Naive thymus-derived CD4-positive, alpha-beta T cell (primary cell): ENCODE data around the gene TTC13. TPM values are rescaled to one million over a fixed set of nuclear protein-coding genes. Genes with fewer than 3 reads are reported as not detected.

Source experiments
- ATAC-seq: fragments of 150-1000 bp; cut with Tn5 transposase; 2 replicates; pipeline ENCODE4 v1.10.0; 2021; ENCODE audit warnings: mild to moderate bottlenecking, moderate library complexity
- CTCF ChIA-PET: fragments of 350-600 bp; sonication (Branson Sonifier 250); formaldehyde crosslinking; loops from one replicate; lab custom pipeline; 2021; ENCODE audit warnings: antibody characterized with exemption; lab: Charles Lee
- POLR2A ChIA-PET: fragments of 350-600 bp; sonication (Branson Sonifier 250); formaldehyde crosslinking; loops from one replicate; lab custom pipeline; 2021; ENCODE audit warnings: antibody characterized with exemption, inconsistent platforms; lab: Charles Lee
- DNase-seq, 9 donors: peaks; one replicate each; pipeline versions ENCODE4 v3.0.0 to v3.0.0-alpha.2; 2020 to 2022; ENCODE audit warnings: mixed read lengths in 1 of 9
- H3K27ac ChIP-seq: one replicate; pipeline ENCODE4 v1.7.0; 2013; ENCODE audit warnings: mild to moderate bottlenecking, low read depth, low read length, moderate library complexity
- H3K27me3 ChIP-seq, 2 donors: one replicate each; pipeline ENCODE4 v1.7.0; 2013; ENCODE audit warnings: low read length in 2 of 2, mild to moderate bottlenecking in 2 of 2, moderate library complexity in 2 of 2; ENCODE audit not compliant: control insufficient read depth in 2 of 2, insufficient read depth in 2 of 2
- H3K36me3 ChIP-seq, 3 experiments: 1 replicate in 2 of 3; 2 replicates in 1 of 3; pipeline ENCODE4 v1.7.0; 2013; ENCODE audit warnings: low read length in 3 of 3, mild to moderate bottlenecking in 3 of 3, moderate library complexity in 1 of 3; ENCODE audit not compliant: insufficient read depth in 3 of 3, control insufficient read depth in 2 of 3
- H3K4me1 ChIP-seq, 2 donors: one replicate each; pipeline ENCODE4 v1.7.0; 2013; ENCODE audit warnings: low read length in 2 of 2, mild to moderate bottlenecking in 2 of 2, moderate library complexity in 1 of 2; ENCODE audit not compliant: control insufficient read depth in 2 of 2, insufficient read depth in 2 of 2
- H3K4me3 ChIP-seq: 2 replicates; pipeline ENCODE4 v1.7.0; 2013; ENCODE audit warnings: mild to moderate bottlenecking, low read length
- H3K9me3 ChIP-seq, 3 experiments: 1 replicate in 2 of 3; 2 replicates in 1 of 3; pipeline ENCODE4 v1.7.0; 2013; ENCODE audit warnings: low read length in 3 of 3; ENCODE audit not compliant: control insufficient read depth in 2 of 3
- H3K27ac Mint-ChIP-seq, 9 donors: one replicate each; pipeline ENCODE4 v1.8.0; 2020 to 2022; ENCODE audit warnings: mixed read lengths in 9 of 9, mild to moderate bottlenecking in 8 of 9, moderate library complexity in 5 of 9, inconsistent platforms in 2 of 9
- H3K27me3 Mint-ChIP-seq, 5 donors: one replicate each; pipeline ENCODE4 v1.8.0; 2021 to 2022; ENCODE audit warnings: mixed read lengths in 5 of 5, mild to moderate bottlenecking in 1 of 5
- H3K36me3 Mint-ChIP-seq, 5 donors: one replicate each; pipeline ENCODE4 v1.8.0; 2020 to 2022; ENCODE audit warnings: mixed read lengths in 5 of 5, mild to moderate bottlenecking in 3 of 5, inconsistent platforms in 1 of 5
- H3K4me1 Mint-ChIP-seq, 7 donors: one replicate each; pipeline ENCODE4 v1.8.0; 2020 to 2022; ENCODE audit warnings: mixed read lengths in 7 of 7, mild to moderate bottlenecking in 3 of 7, inconsistent platforms in 1 of 7
- H3K4me3 Mint-ChIP-seq, 10 donors: one replicate each; pipeline ENCODE4 v1.8.0; 2020 to 2022; ENCODE audit warnings: mild to moderate bottlenecking in 10 of 10, mixed read lengths in 10 of 10, moderate library complexity in 6 of 10, inconsistent platforms in 2 of 10
- H3K9me3 Mint-ChIP-seq, 11 donors: one replicate each; pipeline ENCODE4 v1.8.0; 2020 to 2022; ENCODE audit warnings: mixed read lengths in 11 of 11, mild to moderate bottlenecking in 4 of 11, inconsistent platforms in 1 of 11, moderate library complexity in 1 of 11
- intact Hi-C, 2 donors: fragments of 100-400 bp; cut with micrococcal nuclease; formaldehyde crosslinking; loops; one replicate each; pipeline ENCODE4 v1.15.1; 2023
- polyA plus RNA-seq, 2 donors: library from polyadenylated mRNA; unstranded; fragments of 300-500 nt; fragmentation: Illumina TruSeq; gene quantifications; one replicate each; pipeline ENCODE4 v1.2.3, GENCODE V29; 2021
- total RNA-seq, 6 experiments: library from RNA in 5 of 6; stranded (reverse) in 5 of 6; gene quantifications; 1 replicate in 5 of 6; 2 replicates in 1 of 6; pipeline ENCODE4 v1.2.3 and lab custom pipeline; 2021 to 2026

TTC13 gene
- total and polyA plus RNA-seq, 7 experiments from 2014 or later = 9.9 to 54.6 (median 33.8) TPM

DNA sequence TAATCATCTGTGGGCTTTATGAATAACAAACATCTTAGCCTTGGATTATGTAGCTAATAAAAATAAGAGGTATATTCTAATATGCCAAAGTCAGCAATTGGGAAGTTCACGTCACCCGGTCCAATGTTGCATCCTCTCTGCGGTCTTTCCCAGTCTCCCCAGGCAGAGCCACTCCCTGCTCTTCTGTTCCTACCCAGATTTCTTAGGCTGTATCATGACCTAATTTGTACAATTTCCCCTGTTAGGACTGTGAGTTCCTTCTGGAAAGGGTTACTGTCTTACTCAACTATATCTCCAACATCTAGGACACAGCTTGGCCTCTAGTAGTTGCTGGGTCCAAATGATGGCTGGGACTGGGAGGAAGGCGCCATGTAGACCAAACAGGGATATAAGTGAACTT lies 80.5 kb downstream of the TTC13 start:
- no peaks in the 10 kb centered on the region for H3K9me3 ChIP-seq
- Mint-ChIP-seq H3K4me3 (no peak overlapping the region), H3K36me3 (peaks cover 0 to 15% (median under 1%) of the 10 kb centered on the region in 5 donors), H3K27me3 (peaks cover 0 to 2% (median 0%) of the 10 kb centered on the region in 5 donors), H3K4me1 (no peaks in the 10 kb centered on the region), H3K9me3 (no peaks in the 10 kb centered on the region), H3K27ac (peak overlapping the region in 2 of 9 donors; percentile 55 to 68)
- CTCF ChIA-PET = no interaction called here
- no peak for ATAC-seq
- intact Hi-C loops = no loop called here
- POLR2A ChIA-PET = no interaction called here
- no peaks in the 10 kb centered on the region for H3K27me3 ChIP-seq
- H3K36me3 ChIP-seq = peaks cover 0 to under 1% (median 0%) of the 10 kb centered on the region in 3 experiments
- no peak for DNase-seq
- no peaks in the 10 kb centered on the region for H3K4me1 ChIP-seq
- no peak overlapping the region for H3K27ac ChIP-seq
- H3K4me3 ChIP-seq = no peak overlapping the region

DNA sequence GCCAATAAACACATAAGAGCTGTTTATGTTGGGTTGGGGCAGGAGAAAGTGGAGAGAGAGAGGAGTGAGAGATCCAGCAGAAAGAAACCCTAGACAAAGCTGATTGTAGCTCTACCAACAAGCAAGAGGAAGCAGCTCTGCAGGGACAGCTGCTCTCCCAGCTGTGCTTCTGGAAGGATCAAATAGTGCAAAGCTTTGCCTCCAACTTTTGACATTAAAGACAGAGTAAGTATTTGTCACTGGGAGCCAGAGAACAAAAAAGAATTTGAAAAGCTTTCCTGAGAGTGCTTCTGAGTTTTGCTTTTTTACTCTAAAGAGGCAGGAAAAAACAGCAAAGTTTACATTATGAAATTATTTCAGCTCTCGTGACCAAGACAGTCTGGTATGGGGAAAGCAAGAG lies 81.9 kb downstream of the TTC13 start:
- Histone ChIP-seq H3K4me1 (no peaks in the 10 kb centered on the region), H3K4me3 (no peak overlapping the region), H3K36me3 (no peaks in the 10 kb centered on the region), H3K9me3 (no peaks in the 10 kb centered on the region), H3K27me3 (no peaks in the 10 kb centered on the region), H3K27ac (no peak overlapping the region)
- POLR2A ChIA-PET = no interaction called here
- Mint-ChIP-seq H3K27ac (no peak overlapping the region), H3K9me3 (no peaks in the 10 kb centered on the region), H3K4me3 (no peak overlapping the region), H3K36me3 (peaks cover 0 to 8% (median 0%) of the 10 kb centered on the region in 5 donors), H3K4me1 (no peaks in the 10 kb centered on the region), H3K27me3 (peaks cover 0 to 7% (median 0%) of the 10 kb centered on the region in 5 donors)
- ATAC-seq = no peak
- DNase-seq = no peak
- intact Hi-C loops = no loop called here
- CTCF ChIA-PET = no interaction called here

GRCh38 chr1:230895452-230895851 lies 83.2 kb downstream of the TTC13 start:
- H3K4me3 ChIP-seq = no peak overlapping the region
- DNase-seq = no peak
- CTCF ChIA-PET = no interaction called here

DNA sequence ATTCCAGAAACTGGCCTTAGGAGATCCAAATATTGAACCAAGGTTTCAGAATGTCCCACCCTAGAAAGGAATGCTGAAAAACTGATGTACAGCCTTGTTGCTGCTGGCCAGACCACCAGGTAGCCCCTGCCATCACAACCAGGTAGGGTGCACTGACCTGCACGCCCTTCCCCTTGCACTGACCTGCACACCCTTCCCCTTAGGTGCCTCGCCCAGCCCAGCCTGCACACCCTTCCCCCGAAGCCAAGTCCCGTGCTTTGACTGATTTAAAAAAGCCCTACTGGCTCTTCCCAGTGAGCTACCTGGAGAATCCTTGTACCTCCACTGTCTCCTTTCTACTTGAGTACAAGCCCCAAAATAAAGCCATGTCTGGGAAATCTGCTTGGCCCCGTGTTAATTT lies 84.0 kb downstream of the TTC13 start:
- Histone ChIP-seq H3K9me3 (no peaks in the 10 kb centered on the region), H3K4me1 (no peaks in the 10 kb centered on the region), H3K27ac (no peak overlapping the region), H3K36me3 (no peaks in the 10 kb centered on the region), H3K4me3 (no peak overlapping the region), H3K27me3 (no peaks in the 10 kb centered on the region)
- no peaks in the 10 kb centered on the region for H3K36me3 Mint-ChIP-seq
- CTCF ChIA-PET = interaction anchor here (0.9 kb wide), 1 partner anchor 91 kb away, joined by 7 read pairs; no protein-coding TSS in a partner anchor
- H3K27me3 Mint-ChIP-seq = peaks cover 0 to 8% (median 0%) of the 10 kb centered on the region in 5 donors
- H3K27ac Mint-ChIP-seq = no peak overlapping the region
- H3K9me3 Mint-ChIP-seq = no peaks in the 10 kb centered on the region
- POLR2A ChIA-PET = no interaction called here
- no peak overlapping the region for H3K4me3 Mint-ChIP-seq
- H3K4me1 Mint-ChIP-seq = no peaks in the 10 kb centered on the region
- no peak for ATAC-seq
- intact Hi-C loops = no loop called here
- no peak for DNase-seq

More at GRCh38 chr1:230895452-230895851, 83.2 kb downstream of the TTC13 start:
- Mint-ChIP-seq H3K9me3 (no peaks in the 10 kb centered on the region), H3K4me3 (no peak overlapping the region), H3K4me1 (no peaks in the 10 kb centered on the region), H3K27me3 (peaks cover 0 to 8% (median 0%) of the 10 kb centered on the region in 5 donors), H3K27ac (no peak overlapping the region), H3K36me3 (no peaks in the 10 kb centered on the region)
- Histone ChIP-seq H3K9me3 (no peaks in the 10 kb centered on the region), H3K36me3 (no peaks in the 10 kb centered on the region), H3K27ac (no peak overlapping the region), H3K4me1 (no peaks in the 10 kb centered on the region), H3K27me3 (no peaks in the 10 kb centered on the region)
- intact Hi-C loops = no loop called here
- no peak for ATAC-seq
- POLR2A ChIA-PET = no interaction called here

DNA sequence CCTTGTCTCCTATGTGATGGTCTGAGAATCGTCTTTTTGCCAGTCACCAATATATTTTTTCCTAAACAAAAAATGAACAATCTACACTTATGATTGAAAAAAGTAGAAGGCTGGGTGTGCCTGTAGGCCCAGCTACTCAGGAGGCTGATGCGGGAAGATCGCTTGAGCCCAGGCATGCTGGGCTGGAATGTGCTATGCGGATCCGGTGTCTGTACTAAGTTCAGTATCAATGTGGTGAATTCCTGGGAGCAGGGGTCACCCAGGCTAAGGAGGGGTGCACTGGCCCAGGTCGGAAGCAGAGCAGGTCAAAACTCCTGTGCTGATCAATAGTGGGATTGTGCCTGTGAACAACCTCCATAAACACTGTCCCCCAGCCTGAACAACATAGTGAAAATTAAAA lies 84.6 kb downstream of the TTC13 start:
- Histone ChIP-seq H3K27me3 (no peaks in the 10 kb centered on the region), H3K36me3 (no peaks in the 10 kb centered on the region), H3K27ac (no peak overlapping the region), H3K4me3 (no peak overlapping the region), H3K4me1 (no peaks in the 10 kb centered on the region), H3K9me3 (no peaks in the 10 kb centered on the region)
- no peaks in the 10 kb centered on the region for H3K4me1 Mint-ChIP-seq
- H3K27me3 Mint-ChIP-seq = peaks cover 0 to 8% (median 2%) of the 10 kb centered on the region in 5 donors
- ATAC-seq (no peak), DNase-seq (no peak)
- no peak overlapping the region for H3K27ac Mint-ChIP-seq
- POLR2A ChIA-PET = no interaction called here
- intact Hi-C loops = no loop called here
- peaks cover 0 to 2% (median 0%) of the 10 kb centered on the region in 5 donors for H3K36me3 Mint-ChIP-seq
- CTCF ChIA-PET = no interaction called here
- H3K4me3 Mint-ChIP-seq = no peak overlapping the region
- H3K9me3 Mint-ChIP-seq = no peaks in the 10 kb centered on the region

DNA sequence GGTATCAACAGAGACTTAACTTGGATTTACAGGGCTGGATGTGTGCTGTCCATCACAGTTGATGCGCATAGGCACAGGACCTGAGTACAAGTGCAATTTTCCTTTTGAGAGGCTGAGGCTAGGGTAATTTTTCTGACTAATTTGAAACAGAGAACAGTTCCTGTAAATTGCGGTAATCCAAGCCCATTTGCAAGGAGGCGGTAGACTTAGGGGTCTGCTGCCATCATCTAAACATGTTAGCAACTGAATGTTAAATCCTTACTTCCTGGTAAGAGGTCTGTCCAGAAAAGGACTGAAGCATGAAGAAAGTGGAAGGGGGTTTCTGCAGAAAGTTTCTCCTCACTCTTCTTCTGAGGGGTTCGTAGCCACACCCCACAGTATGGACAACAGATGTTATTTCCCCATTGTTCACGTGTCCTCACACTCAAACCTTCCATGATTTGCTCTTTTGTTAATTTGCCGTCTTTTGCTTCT lies 86.6 kb downstream of the TTC13 start:
- H3K4me3 Mint-ChIP-seq = no peak overlapping the region
- peaks cover 0 to 1% (median 0%) of the 10 kb centered on the region in 11 donors for H3K9me3 Mint-ChIP-seq
- Histone ChIP-seq H3K4me3 (no peak overlapping the region), H3K4me1 (no peaks in the 10 kb centered on the region), H3K27me3 (no peaks in the 10 kb centered on the region), H3K27ac (no peak overlapping the region), H3K9me3 (no peaks in the 10 kb centered on the region), H3K36me3 (no peaks in the 10 kb centered on the region)
- H3K36me3 Mint-ChIP-seq = peaks cover 0 to 6% (median 0%) of the 10 kb centered on the region in 5 donors
- ATAC-seq (no peak), DNase-seq (no peak)
- intact Hi-C loops = no loop called here
- ChIA-PET POLR2A (no interaction called here), CTCF (no interaction called here)
- H3K27me3 Mint-ChIP-seq = peaks cover 7 to 14% (median 8%) of the 10 kb centered on the region in 5 donors
- H3K4me1 Mint-ChIP-seq = no peaks in the 10 kb centered on the region
- H3K27ac Mint-ChIP-seq = peak overlapping the region in 1 of 9 donors; percentile 32

DNA sequence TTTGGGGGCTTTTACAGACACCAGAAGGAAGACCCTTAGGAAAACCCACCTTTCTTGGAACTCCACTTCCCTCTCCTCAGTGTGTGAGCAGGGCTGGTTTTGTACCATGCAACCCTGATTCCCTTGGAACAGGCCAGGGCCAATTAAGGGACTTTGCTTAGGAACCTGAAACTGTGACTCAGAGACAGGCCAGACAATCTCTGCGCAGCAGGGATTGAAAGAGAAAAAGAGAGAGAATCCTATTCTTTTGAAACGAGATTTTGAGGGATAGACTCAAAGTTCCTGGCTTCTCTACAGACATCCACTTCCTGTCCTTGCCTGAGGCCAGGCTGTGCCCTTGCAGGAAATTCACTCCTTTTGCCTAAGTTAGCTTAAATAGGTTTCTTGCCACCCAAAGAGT lies 87.2 kb downstream of the TTC13 start:
- H3K4me3 ChIP-seq = no peak overlapping the region
- no peaks in the 10 kb centered on the region for H3K4me1 ChIP-seq
- Mint-ChIP-seq H3K27me3 (peaks cover 7 to 14% (median 8%) of the 10 kb centered on the region in 5 donors), H3K9me3 (peaks cover 0 to 1% (median 0%) of the 10 kb centered on the region in 11 donors), H3K4me3 (no peak overlapping the region), H3K36me3 (peaks cover 0 to 6% (median 0%) of the 10 kb centered on the region in 5 donors), H3K27ac (no peak overlapping the region), H3K4me1 (no peaks in the 10 kb centered on the region)
- H3K27me3 ChIP-seq = no peaks in the 10 kb centered on the region
- no peaks in the 10 kb centered on the region for H3K36me3 ChIP-seq
- intact Hi-C loops = no loop called here
- CTCF ChIA-PET = no interaction called here
- POLR2A ChIA-PET = no interaction called here
- H3K27ac ChIP-seq = no peak overlapping the region
- ATAC-seq (no peak), DNase-seq (no peak)
- no peaks in the 10 kb centered on the region for H3K9me3 ChIP-seq
